Chondrocyte (in vitro differentiated cells): ENCODE measurements around the gene GREB1. TPM values are rescaled to one million over a fixed set of nuclear protein-coding genes. Genes with fewer than 3 reads are reported as not detected.

Experiments used
- DNase-seq: peaks from one replicate; pipeline ENCODE4 v3.0.0; 2021; ENCODE audit warnings: mixed read lengths, low spot score
- H3K27ac Mint-ChIP-seq: one replicate; pipeline ENCODE4 v1.8.0; 2021; ENCODE audit warnings: mild to moderate bottlenecking, moderate library complexity, mixed read lengths; ENCODE audit not compliant: unreplicated experiment
- H3K27me3 Mint-ChIP-seq: 2 replicates; pipeline ENCODE4 v1.8.0; 2021; ENCODE audit warnings: low read depth, mixed read lengths
- H3K36me3 Mint-ChIP-seq: 2 replicates; pipeline ENCODE4 v1.8.0; 2021; ENCODE audit warnings: low read depth, mixed read lengths
- H3K4me1 Mint-ChIP-seq: 2 replicates; pipeline ENCODE4 v1.8.0; 2021; ENCODE audit warnings: low read depth, mild to moderate bottlenecking, mixed read lengths
- H3K4me3 Mint-ChIP-seq: one replicate; pipeline ENCODE4 v1.8.0; 2021; ENCODE audit warnings: mild to moderate bottlenecking, moderate library complexity, mixed read lengths; ENCODE audit not compliant: unreplicated experiment
- H3K9me3 Mint-ChIP-seq: 2 replicates; pipeline ENCODE4 v1.8.0; 2021; ENCODE audit warnings: low read depth, mixed read lengths
- CTCF ChIP-seq: fragments of 200-600 bp; sonication (generic); IDR thresholded peaks from 2 replicates; pipeline ENCODE4 v1.5.0; 2021; ENCODE audit warnings: antibody characterized with exemption, mild to moderate bottlenecking, moderate library complexity
- total RNA-seq: library from RNA; stranded (reverse); gene quantifications from 3 replicates; pipeline ENCODE4 v1.2.1, GENCODE V29; 2021

Gene GREB1
- total RNA-seq, 1 donor from 2014 or later, result 0.52 TPM

- H3K4me3 Mint-ChIP-seq, result no peak overlapping the region
- no peaks in the 10 kb centered on the region for H3K36me3 Mint-ChIP-seq
- H3K27me3 Mint-ChIP-seq, result peaks cover 45% of the 10 kb centered on the region
Observed at GRCh38 chr2:11656252-11656651, 122.4 kb downstream of the GREB1 start.

DNA sequence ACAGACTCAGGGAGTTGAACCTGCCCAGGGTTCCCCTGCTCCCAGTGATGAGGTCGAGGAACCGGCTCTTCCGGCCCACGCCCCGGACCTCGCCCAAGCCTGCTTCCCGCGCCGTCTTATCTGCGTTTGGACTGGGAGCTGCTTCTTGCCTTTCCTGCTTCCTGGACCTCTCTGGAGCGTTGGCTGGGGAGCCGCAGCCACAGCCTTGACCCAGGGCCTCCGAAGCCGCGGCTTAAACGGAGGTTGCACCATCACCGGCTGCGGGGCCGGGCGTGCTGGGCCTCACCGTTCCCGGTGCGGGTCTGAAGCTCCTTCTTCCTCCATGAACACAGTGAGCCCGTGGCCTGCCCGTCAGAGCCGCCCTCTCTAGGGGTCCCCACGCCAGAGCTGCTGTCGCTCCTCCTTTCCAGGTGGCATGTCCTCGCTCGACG, 122.8 kb downstream of the GREB1 start:
- H3K27ac Mint-ChIP-seq, result no peak overlapping the region
- peaks cover 46% of the 10 kb centered on the region for H3K27me3 Mint-ChIP-seq
- TF ChIP-seq CTCF, result no peak
- no peaks in the 10 kb centered on the region for H3K36me3 Mint-ChIP-seq
- H3K4me3 Mint-ChIP-seq, result no peak overlapping the region
- no peaks in the 10 kb centered on the region for H3K9me3 Mint-ChIP-seq
- no peak for DNase-seq
- peaks cover 10% of the 10 kb centered on the region for H3K4me1 Mint-ChIP-seq

More at GRCh38 chr2:11656252-11656651, 122.4 kb downstream of the GREB1 start:
- Mint-ChIP-seq H3K27ac (no peak overlapping the region), H3K9me3 (no peaks in the 10 kb centered on the region), H3K4me1 (peaks cover 10% of the 10 kb centered on the region)
- no peak for DNase-seq
- no peak for TF ChIP-seq CTCF

DNA sequence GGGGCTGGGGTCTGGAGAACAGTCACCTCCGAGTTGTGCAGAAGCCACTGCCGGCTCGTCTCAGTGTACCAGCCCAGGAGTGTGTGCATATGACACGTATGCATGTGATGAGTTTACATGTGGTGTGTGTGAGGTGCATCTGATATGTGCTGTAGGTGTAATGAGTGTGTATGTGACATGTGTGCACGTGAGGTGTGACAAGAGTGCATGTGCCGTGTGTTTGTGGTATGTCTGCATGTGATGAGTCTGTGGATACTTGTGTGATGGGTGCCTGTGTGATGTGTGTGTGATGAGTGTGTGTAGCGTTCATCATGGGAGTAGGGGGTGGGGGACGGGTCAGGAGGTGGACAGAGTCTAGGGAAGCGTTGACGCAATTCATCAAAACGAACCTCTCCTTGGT, 123.3 kb downstream of the GREB1 start:
- TF ChIP-seq CTCF, result no peak
- no peak overlapping the region for H3K4me3 Mint-ChIP-seq
- peaks cover 46% of the 10 kb centered on the region for H3K27me3 Mint-ChIP-seq
- H3K9me3 Mint-ChIP-seq, result peaks cover 4% of the 10 kb centered on the region
- peaks cover 8% of the 10 kb centered on the region for H3K4me1 Mint-ChIP-seq
- no peak overlapping the region for H3K27ac Mint-ChIP-seq
- no peak for DNase-seq
- peaks cover 3% of the 10 kb centered on the region for H3K36me3 Mint-ChIP-seq

DNA sequence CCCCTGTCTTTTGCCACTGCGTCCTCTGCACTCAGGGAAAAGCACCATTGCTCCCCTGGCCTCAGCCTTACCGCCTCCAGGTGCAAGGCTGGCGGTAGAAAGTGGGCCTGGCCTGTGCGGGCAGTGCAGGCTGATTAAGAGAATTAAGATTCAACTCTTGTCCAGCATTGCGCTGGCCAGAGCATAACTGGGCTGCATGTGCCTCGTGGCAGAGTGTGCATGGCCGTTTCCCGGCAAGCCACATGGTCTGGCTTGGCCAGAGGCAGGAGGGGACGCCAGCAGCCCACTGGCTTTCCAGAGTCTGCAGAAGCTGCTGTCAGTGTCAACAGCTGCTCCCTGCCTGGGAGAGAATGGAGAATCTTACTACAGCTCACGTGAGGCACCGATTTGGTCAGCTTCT, 123.8 kb downstream of the GREB1 start:
- H3K36me3 Mint-ChIP-seq, result peaks cover 3% of the 10 kb centered on the region
- H3K9me3 Mint-ChIP-seq, result peaks cover 6% of the 10 kb centered on the region
- H3K4me3 Mint-ChIP-seq, result no peak overlapping the region
- no peak for TF ChIP-seq CTCF
- DNase-seq, result no peak
- peaks cover 3% of the 10 kb centered on the region for H3K4me1 Mint-ChIP-seq
- no peak overlapping the region for H3K27ac Mint-ChIP-seq
- H3K27me3 Mint-ChIP-seq, result peaks cover 46% of the 10 kb centered on the region

GRCh38 chr2:11658208-11659114, 124.6 kb downstream of the GREB1 start:
- Mint-ChIP-seq H3K9me3 (peaks cover 15% of the 10 kb centered on the region), H3K4me3 (no peak overlapping the region), H3K27ac (no peak overlapping the region), H3K27me3 (peaks cover 46% of the 10 kb centered on the region), H3K36me3 (peaks cover 5% of the 10 kb centered on the region), H3K4me1 (peaks cover 5% of the 10 kb centered on the region)
- DNase-seq, result no peak
- no peak for TF ChIP-seq CTCF
